ENCODE measurements around the gene SLC34A1.

SLC34A1 gene

DNA sequence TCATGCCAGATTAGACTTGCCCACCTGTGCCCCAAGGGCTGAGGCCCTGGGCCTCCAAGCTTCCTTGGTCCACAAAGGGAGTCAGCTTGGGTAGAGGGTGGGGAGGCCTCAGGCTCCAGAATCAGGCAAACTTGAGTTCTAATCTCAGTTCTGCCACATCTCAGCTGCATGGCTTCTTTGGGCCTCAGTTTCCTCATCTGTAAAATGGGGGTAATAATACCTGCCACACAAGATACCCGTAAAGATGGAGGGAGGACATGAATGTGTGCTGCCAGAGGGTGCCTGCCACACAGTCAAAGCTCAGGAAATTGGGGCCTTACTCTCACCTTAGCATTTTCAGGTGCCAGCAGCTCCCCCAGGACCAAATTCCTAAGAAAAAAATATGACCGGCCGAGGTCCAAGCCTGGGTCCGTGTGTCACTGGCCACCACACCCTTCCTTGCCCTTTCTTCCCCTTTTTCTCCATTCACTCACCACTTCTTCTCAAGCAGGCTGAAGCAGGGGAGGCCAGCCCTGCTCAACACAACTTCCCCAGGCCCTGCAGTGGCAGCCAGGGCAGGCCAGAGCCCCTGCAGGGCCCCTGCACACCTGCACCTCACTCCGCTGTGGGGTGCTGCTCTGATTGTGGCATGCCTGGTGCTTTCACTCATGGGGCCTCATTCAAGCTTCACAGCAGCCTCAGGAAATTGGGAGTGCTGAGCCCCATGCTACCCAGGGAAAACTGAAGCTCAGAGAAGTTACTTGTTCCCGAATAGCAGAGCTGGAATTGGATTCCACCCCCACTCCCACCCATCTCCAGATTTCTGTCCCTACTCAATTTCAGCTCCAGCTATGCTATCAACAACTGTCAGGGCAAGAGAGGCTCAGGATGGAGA, 22.6 kb upstream of the SLC34A1 start:
- H3K4me1 ChIP-seq, result peaks cover 7% of the 10 kb centered on the region

DNA sequence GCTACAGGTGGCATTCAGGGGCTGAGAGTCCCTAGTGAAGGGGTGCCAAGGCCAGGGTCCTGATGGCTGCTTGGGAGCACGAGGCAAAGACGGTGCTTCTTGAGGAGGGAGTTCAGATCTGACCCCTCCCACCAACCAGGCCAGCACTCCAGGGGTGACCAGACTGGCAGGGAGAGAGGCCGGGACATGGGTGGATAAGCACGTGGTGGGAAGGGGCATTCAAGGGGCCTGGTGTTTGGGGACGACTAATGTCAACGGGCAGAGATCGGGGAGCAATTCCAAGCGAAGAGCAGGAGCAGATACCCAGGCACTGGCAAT, 22.0 kb upstream of the SLC34A1 start:
- no peaks in the 10 kb centered on the region for H3K27me3 ChIP-seq
- no peaks in the 10 kb centered on the region for H3K36me3 ChIP-seq
- TF ChIP-seq, protein P1, sequence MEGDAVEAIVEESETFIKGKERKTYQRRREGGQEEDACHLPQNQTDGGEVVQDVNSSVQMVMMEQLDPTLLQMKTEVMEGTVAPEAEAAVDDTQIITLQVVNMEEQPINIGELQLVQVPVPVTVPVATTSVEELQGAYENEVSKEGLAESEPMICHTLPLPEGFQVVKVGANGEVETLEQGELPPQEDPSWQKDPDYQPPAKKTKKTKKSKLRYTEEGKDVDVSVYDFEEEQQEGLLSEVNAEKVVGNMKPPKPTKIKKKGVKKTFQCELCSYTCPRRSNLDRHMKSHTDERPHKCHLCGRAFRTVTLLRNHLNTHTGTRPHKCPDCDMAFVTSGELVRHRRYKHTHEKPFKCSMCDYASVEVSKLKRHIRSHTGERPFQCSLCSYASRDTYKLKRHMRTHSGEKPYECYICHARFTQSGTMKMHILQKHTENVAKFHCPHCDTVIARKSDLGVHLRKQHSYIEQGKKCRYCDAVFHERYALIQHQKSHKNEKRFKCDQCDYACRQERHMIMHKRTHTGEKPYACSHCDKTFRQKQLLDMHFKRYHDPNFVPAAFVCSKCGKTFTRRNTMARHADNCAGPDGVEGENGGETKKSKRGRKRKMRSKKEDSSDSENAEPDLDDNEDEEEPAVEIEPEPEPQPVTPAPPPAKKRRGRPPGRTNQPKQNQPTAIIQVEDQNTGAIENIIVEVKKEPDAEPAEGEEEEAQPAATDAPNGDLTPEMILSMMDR (IDR thresholded peaks at IDR 0.05; ENCODE audit: low read depth, low read length), result no peak
- DNase-seq, result no peak
- H3K4me3 ChIP-seq (ENCODE audit: low read depth, low read length), result no peak overlapping the region
- no peaks in the 10 kb centered on the region for H3K9me3 ChIP-seq
- H3K4me1 ChIP-seq, result peaks cover 7% of the 10 kb centered on the region

More for the DNA sequence above, 22.6 kb upstream of the SLC34A1 start:
- Histone ChIP-seq H3K9me3 (no peaks in the 10 kb centered on the region), H3K4me3 (ENCODE audit: low read depth, low read length) (no peak overlapping the region), H3K27me3 (no peaks in the 10 kb centered on the region), H3K36me3 (no peaks in the 10 kb centered on the region)
- DNase-seq, result no peak
- TF ChIP-seq, protein P1 (IDR thresholded peaks at IDR 0.05; ENCODE audit: low read depth, low read length), result no peak

DNA sequence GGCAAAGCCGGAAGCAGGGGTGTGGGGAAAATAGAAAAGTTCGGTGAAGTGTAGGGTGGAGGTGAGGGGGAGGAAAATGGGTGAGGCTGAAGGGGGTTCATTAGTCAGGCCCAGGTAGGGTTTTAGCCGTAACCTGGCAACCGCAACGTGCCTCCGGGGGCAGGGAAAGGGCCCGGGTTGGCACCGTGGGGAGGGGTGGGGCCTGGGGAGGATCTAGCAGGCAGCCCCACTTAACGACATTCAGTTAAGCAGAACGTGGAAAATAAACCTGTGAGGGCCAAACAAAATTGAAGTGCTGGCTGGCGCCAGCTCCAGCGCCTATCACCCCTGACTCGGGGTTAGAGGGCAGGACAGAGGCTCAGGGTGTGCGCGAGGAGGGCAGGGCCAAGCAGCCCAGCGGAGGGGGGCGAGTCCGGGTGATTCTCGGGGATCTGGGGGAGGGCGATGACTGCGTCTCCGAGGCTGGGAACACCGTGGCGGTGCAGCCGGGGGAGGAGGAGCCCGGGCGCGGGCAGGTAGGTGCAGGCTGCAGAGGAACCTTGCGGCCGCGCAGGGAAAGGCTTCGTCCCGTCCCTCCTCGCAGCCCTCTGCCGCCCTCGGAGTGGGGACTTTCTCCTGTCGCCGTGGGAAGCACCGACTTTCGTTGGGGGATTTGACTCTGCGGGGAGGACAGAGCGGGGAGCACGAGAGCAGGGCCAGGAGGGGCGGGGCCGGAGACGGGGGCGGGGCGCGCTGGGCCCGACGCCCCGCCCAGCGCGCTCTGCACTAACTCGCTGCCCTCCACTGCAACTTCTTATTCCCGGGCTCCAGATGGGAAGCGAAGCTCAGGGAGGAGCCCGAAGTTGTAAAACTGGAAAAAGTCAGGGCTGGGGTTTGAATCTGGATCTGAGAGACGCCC, 21.4 kb upstream of the SLC34A1 start:
- TF ChIP-seq, protein P1 (IDR thresholded peaks at IDR 0.05; ENCODE audit: low read depth, low read length), result no peak
- Histone ChIP-seq H3K4me3 (ENCODE audit: low read depth, low read length) (peak overlapping the region; percentile 52), H3K4me1 (peaks cover 7% of the 10 kb centered on the region), H3K36me3 (no peaks in the 10 kb centered on the region), H3K9me3 (no peaks in the 10 kb centered on the region), H3K27me3 (no peaks in the 10 kb centered on the region)
- DNase-seq, result peak; percentile 67

DNA sequence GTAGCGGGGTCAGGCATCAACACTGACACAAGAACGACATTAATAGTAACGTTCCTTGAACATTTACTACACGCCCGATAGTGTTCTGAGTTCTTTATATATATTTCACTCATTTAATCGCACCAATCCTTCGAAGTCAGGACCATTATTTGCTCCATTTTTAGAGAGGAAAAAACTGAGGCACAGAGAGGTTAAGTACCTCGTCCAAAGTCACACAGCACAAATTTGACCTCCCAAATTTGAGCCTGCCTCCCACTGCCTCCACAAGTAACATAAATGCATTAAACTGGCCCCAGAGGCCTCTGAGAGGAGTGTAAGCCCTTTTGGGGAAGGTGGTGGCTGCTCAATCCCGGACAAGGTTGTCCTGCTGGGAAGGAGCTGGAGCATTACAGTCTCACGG, 20.7 kb upstream of the SLC34A1 start:
- Histone ChIP-seq H3K4me3 (ENCODE audit: low read depth, low read length) (peak overlapping the region; percentile 52), H3K4me1 (peaks cover 7% of the 10 kb centered on the region)

DNA sequence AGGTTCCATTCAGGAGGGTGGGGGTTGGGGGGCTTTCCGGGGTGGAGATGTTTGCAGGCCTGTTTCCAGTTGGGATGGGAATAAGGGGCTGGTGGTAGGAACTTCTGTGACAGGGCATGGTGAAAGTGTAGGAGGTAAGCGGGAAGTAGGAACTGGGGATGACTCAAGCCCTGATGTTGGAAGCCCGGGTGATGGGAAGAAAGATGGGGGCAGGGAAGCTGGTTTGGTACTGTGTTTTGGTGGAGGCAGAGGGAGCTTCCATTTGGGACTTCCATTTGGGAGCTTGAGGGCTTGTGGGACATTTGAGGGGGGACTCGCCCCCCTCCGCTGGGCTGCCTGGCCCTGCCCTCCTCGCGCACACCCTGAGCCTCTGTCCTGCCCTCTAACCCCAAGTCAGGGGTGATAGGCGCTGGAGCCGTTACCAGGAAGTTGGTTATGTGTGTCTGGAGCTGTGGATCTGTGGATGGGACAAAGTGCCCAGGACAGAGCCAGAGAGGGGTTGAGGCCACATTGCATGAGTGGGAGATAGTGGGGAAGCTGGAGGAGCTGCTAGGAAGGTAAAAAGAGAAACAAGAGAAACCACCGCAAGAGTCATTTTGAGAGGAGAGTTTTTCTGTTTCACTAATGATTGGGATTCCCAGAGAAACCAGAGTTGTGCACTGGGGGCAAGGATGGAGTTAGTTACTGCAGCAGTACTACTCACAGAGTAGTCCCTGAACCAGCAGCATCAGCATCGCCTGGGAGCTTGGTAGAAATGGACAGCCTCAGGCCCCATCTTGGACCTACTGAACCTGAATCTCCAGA, 19.9 kb upstream of the SLC34A1 start:
- Histone ChIP-seq H3K36me3 (no peaks in the 10 kb centered on the region), H3K4me1 (peaks cover 7% of the 10 kb centered on the region), H3K9me3 (no peaks in the 10 kb centered on the region), H3K27me3 (no peaks in the 10 kb centered on the region), H3K4me3 (ENCODE audit: low read depth, low read length) (no peak overlapping the region)
- TF ChIP-seq, protein P1 (IDR thresholded peaks at IDR 0.05; ENCODE audit: low read depth, low read length), result no peak
- DNase-seq, result no peak

More for the DNA sequence above, 20.7 kb upstream of the SLC34A1 start:
- Histone ChIP-seq H3K27me3 (no peaks in the 10 kb centered on the region), H3K36me3 (no peaks in the 10 kb centered on the region), H3K9me3 (no peaks in the 10 kb centered on the region)
- DNase-seq, result no peak
- TF ChIP-seq, protein P1 (IDR thresholded peaks at IDR 0.05; ENCODE audit: low read depth, low read length), result no peak
